ENCODE data around the gene CXCL1.

- TF ChIP-seq, protein P1, sequence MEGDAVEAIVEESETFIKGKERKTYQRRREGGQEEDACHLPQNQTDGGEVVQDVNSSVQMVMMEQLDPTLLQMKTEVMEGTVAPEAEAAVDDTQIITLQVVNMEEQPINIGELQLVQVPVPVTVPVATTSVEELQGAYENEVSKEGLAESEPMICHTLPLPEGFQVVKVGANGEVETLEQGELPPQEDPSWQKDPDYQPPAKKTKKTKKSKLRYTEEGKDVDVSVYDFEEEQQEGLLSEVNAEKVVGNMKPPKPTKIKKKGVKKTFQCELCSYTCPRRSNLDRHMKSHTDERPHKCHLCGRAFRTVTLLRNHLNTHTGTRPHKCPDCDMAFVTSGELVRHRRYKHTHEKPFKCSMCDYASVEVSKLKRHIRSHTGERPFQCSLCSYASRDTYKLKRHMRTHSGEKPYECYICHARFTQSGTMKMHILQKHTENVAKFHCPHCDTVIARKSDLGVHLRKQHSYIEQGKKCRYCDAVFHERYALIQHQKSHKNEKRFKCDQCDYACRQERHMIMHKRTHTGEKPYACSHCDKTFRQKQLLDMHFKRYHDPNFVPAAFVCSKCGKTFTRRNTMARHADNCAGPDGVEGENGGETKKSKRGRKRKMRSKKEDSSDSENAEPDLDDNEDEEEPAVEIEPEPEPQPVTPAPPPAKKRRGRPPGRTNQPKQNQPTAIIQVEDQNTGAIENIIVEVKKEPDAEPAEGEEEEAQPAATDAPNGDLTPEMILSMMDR (IDR thresholded peaks at IDR 0.05), result no peak
- TF ChIP-seq EZH2 (IDR thresholded peaks at IDR 0.05; ENCODE audit: borderline replicate concordance, insufficient read depth, low read depth, low read length, poor library complexity, severe bottlenecking), result no peak
Measured at GRCh38 chr4:73831569-73831968, 37.6 kb upstream of the CXCL1 start.
